GM19397 (cell line): ENCODE results near the gene PRPF4.
"Not testable (repeated sequence)": the region's sequence is repeated elsewhere in the genome, so short reads cannot be mapped to it uniquely, and the experiment has no call there.

ENCODE experiments used
- ATAC-seq: cut with Tn5 transposase; IDR thresholded peaks from one replicate; pipeline ENCODE4 v1.9.1; 2021; ENCODE audit warnings: mild to moderate bottlenecking, moderate library complexity; ENCODE audit not compliant: unreplicated experiment

The PRPF4 gene

GRCh38 chr9:113275157-113276131 lies at the start of gene PRPF4, which contains the start of gene CDC26:
PRPF4 (plus strand) TSS chr9:113275658; CDS start chr9:113275744, 86 bp downstream.
CDC26 (minus strand) TSS chr9:113275572; CDS start chr9:113272507, 3,065 bp downstream.
- peak; percentile 99 for ATAC-seq

- no peak for ATAC-seq
Measured at GRCh38 chr9:113227436-113227835, 48.0 kb upstream of the PRPF4 start.

GRCh38 chr9:113228130-113228665 lies 47.3 kb upstream of the PRPF4 start:
- no peak for ATAC-seq

GRCh38 chr9:113231701-113232100 lies 43.8 kb upstream of the PRPF4 start:
- ATAC-seq: no peak

- not testable (repeated sequence) for ATAC-seq
Measured at GRCh38 chr9:113235701-113236255, 39.7 kb upstream of the PRPF4 start.

GRCh38 chr9:113237026-113237425 lies 38.4 kb upstream of the PRPF4 start:
- ATAC-seq: no peak

GRCh38 chr9:113238202-113238858 lies 37.1 kb upstream of the PRPF4 start:
- ATAC-seq: no peak

- no peak for ATAC-seq
Measured at GRCh38 chr9:113238859-113239232, 36.6 kb upstream of the PRPF4 start.

GRCh38 chr9:113241161-113241560 lies 34.3 kb upstream of the PRPF4 start:
- no peak for ATAC-seq

- no peak for ATAC-seq
Measured at GRCh38 chr9:113244556-113244955, 30.9 kb upstream of the PRPF4 start.

GRCh38 chr9:113245894-113246293 lies 29.6 kb upstream of the PRPF4 start:
- no peak for ATAC-seq

GRCh38 chr9:113246928-113247327 lies 28.5 kb upstream of the PRPF4 start:
- ATAC-seq: no peak

GRCh38 chr9:113247640-113248039 lies 27.8 kb upstream of the PRPF4 start:
- no peak for ATAC-seq

- ATAC-seq: not testable (repeated sequence)
Measured at GRCh38 chr9:113249661-113250060, 25.8 kb upstream of the PRPF4 start.

- no peak for ATAC-seq
Measured at GRCh38 chr9:113250807-113251206, 24.7 kb upstream of the PRPF4 start.

GRCh38 chr9:113254991-113255390 lies 20.5 kb upstream of the PRPF4 start:
- ATAC-seq: no peak

- ATAC-seq: no peak
Measured at GRCh38 chr9:113255438-113255837, 20.0 kb upstream of the PRPF4 start.

- no peak for ATAC-seq
Measured at GRCh38 chr9:113257863-113258262, 17.6 kb upstream of the PRPF4 start.

GRCh38 chr9:113258282-113258681 lies 17.2 kb upstream of the PRPF4 start:
- ATAC-seq: no peak

GRCh38 chr9:113261917-113262671 lies 13.4 kb upstream of the PRPF4 start:
- no peak for ATAC-seq

GRCh38 chr9:113266174-113266573 lies 9.3 kb upstream of the PRPF4 start:
- no peak for ATAC-seq
